ENCODE results near the gene SETMAR. TPM values are rescaled to one million over a fixed set of nuclear protein-coding genes. Genes with fewer than 3 reads are reported as not detected.
"Not testable (repeated sequence)": the region's sequence is repeated elsewhere in the genome, so short reads cannot be mapped to it uniquely, and the experiment has no call there.

The SETMAR gene
- total RNA-seq, 2 experiments from 2014 or later = 23.6 to 25.0 TPM

DNA sequence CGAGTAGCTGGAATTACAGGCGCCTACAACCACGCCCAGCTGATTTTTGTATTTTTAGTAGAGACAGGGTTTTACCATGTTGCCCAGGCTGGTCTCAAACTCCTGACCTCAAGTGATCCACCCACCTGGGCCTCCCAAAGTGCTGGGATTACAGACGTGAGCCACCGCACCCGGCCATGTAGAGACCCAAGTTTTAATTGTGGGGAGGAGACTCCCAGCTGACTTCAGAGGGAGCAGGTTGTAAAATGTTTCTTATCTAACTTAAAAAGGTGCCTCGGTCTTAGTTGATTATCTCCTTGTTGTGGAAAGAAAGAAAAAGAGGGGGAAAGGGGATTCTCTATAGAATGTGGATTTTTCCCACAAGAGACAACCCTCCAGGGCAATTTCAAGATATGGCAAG lies 2.0 kb downstream of the SETMAR start:
- not testable (repeated sequence) for DNase-seq, H3K9me3 Mint-ChIP-seq, H3K27ac Mint-ChIP-seq, H3K27me3 Mint-ChIP-seq
- Mint-ChIP-seq H3K4me1 (peaks cover 33% of the 10 kb centered on the region), H3K36me3 (peaks cover 30% of the 10 kb centered on the region), H3K4me3 (peak overlapping the region; percentile 91)

DNA sequence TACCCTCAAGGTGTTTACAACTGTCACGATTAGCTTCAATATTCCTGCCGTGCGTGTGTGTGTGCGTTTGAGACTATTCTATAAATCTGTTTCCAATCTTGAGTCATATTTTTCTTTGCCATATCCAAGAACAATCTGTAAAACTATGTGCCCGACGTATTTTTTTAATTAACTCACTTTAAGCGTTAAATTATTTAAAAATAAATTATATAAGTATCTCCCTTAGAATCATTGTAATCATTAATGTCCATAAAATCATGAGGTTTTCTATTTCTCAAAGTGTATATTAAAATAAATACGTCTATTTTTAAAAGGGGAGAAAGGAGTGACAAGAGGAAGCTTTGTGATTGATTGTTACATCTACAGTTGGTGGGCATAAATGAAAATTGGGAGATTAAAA lies 2.9 kb downstream of the SETMAR start:
- H3K27me3 Mint-ChIP-seq = no peaks in the 10 kb centered on the region
- no peak overlapping the region for H3K4me3 Mint-ChIP-seq
- peaks cover 4% of the 10 kb centered on the region for H3K9me3 Mint-ChIP-seq
- peaks cover 29% of the 10 kb centered on the region for H3K36me3 Mint-ChIP-seq
- no peak overlapping the region for H3K27ac Mint-ChIP-seq
- DNase-seq = no peak
- peaks cover 37% of the 10 kb centered on the region for H3K4me1 Mint-ChIP-seq

- peaks cover 41% of the 10 kb centered on the region for H3K4me1 Mint-ChIP-seq
- DNase-seq = no peak
- H3K4me3 Mint-ChIP-seq = no peak overlapping the region
- peaks cover 4% of the 10 kb centered on the region for H3K9me3 Mint-ChIP-seq
- no peaks in the 10 kb centered on the region for H3K27me3 Mint-ChIP-seq
- H3K27ac Mint-ChIP-seq = no peak overlapping the region
- H3K36me3 Mint-ChIP-seq = peaks cover 29% of the 10 kb centered on the region
Observed at GRCh38 chr3:4306860-4307259, 3.7 kb downstream of the SETMAR start.

GRCh38 chr3:4309491-4310128 lies 6.4 kb downstream of the SETMAR start:
- no peak overlapping the region for H3K27ac Mint-ChIP-seq
- H3K4me3 Mint-ChIP-seq = no peak overlapping the region
- peaks cover 39% of the 10 kb centered on the region for H3K36me3 Mint-ChIP-seq

GRCh38 chr3:4310971-4311370 lies 7.8 kb downstream of the SETMAR start:
- Mint-ChIP-seq H3K27ac (no peak overlapping the region), H3K27me3 (no peaks in the 10 kb centered on the region), H3K4me1 (peaks cover 27% of the 10 kb centered on the region), H3K4me3 (no peak overlapping the region), H3K9me3 (no peaks in the 10 kb centered on the region), H3K36me3 (peaks cover 34% of the 10 kb centered on the region)
- no peak for DNase-seq

More at GRCh38 chr3:4309491-4310128, 6.4 kb downstream of the SETMAR start:
- no peak for DNase-seq
- peaks cover under 1% of the 10 kb centered on the region for H3K9me3 Mint-ChIP-seq
- peaks cover 39% of the 10 kb centered on the region for H3K4me1 Mint-ChIP-seq
- H3K27me3 Mint-ChIP-seq = no peaks in the 10 kb centered on the region

DNA sequence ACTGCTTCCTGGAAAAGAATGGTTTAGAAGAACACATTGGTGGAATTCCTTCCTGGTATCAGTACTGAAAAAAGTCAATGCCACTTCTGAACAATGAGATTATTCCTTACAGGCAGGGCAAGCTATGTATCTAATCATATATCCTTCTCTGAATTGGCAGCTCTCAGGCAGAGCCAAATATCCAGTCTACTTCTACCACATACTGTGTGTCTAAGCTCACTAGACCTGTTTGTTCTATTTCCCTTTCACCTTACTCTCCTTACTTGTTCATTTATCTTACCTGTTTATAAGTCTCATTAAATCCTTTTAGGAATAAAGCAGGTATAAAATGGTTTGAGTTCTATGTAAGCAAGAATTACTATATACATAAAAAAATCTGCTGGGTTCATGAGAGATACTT lies 8.3 kb downstream of the SETMAR start:
- DNase-seq = no peak
- Mint-ChIP-seq H3K36me3 (peaks cover 38% of the 10 kb centered on the region), H3K4me3 (no peak overlapping the region), H3K9me3 (peaks cover 3% of the 10 kb centered on the region), H3K4me1 (peaks cover 27% of the 10 kb centered on the region), H3K27ac (no peak overlapping the region), H3K27me3 (no peaks in the 10 kb centered on the region)

DNA sequence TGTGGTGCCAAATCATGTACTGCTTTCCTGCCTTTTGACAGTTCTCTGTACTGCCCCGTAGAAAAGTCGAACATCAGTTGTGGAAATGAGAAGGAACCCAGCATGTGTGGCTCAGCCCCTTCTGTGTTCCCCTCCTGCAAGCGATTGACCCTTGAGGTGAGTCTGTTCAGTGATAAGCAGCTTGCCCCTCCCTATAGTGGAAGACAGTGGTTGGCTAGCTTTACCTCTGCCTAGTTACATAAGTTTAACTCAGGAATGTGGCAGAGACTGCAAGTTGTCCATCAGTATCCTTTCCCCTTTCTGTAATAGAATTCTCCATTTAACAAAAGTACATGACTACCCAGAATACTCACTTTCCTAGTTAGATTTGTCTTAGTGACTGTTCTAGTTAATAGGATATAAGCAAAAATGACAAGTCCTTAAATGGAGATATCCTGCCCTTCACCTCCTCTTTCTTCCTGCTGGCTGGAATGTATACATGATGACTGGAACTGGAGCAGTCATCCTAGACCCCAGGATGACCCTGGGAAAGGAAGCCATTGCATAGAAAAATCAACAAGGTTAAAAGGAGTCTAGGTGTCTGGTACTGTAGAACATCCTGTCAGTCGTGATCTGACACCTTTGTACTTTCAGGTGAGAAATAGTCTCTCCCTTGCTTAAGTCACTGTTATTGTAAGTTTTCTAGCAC lies 10.6 kb downstream of the SETMAR start:
- no peak overlapping the region for H3K27ac Mint-ChIP-seq
- H3K9me3 Mint-ChIP-seq = peaks cover 3% of the 10 kb centered on the region
- H3K4me1 Mint-ChIP-seq = peaks cover 21% of the 10 kb centered on the region
- H3K27me3 Mint-ChIP-seq = no peaks in the 10 kb centered on the region
- no peak overlapping the region for H3K4me3 Mint-ChIP-seq
- peaks cover 38% of the 10 kb centered on the region for H3K36me3 Mint-ChIP-seq
- no peak for DNase-seq

DNA sequence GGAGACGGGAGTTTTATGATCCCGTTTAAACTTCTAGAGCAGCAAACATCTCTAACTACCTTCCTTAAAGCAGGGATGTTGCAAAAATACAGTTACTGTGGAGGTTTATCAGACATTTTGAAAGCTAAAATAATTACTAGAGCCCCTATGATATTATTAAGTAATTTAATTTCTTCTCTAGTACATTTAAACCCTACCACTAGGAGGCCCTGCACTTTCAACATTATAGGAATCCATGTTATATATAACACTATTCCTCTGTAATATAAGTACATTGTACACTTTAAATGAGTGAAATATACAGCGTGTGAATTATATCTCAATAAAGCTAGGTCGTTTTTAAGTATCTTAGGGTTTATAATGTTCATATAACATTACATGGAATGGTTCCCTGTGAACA lies 11.5 kb downstream of the SETMAR start:
- H3K36me3 Mint-ChIP-seq = peaks cover 45% of the 10 kb centered on the region
- peaks cover 17% of the 10 kb centered on the region for H3K4me1 Mint-ChIP-seq
- H3K27ac Mint-ChIP-seq = no peak overlapping the region
- no peak for DNase-seq
- H3K27me3 Mint-ChIP-seq = no peaks in the 10 kb centered on the region
- H3K4me3 Mint-ChIP-seq = no peak overlapping the region
- peaks cover 3% of the 10 kb centered on the region for H3K9me3 Mint-ChIP-seq

DNA sequence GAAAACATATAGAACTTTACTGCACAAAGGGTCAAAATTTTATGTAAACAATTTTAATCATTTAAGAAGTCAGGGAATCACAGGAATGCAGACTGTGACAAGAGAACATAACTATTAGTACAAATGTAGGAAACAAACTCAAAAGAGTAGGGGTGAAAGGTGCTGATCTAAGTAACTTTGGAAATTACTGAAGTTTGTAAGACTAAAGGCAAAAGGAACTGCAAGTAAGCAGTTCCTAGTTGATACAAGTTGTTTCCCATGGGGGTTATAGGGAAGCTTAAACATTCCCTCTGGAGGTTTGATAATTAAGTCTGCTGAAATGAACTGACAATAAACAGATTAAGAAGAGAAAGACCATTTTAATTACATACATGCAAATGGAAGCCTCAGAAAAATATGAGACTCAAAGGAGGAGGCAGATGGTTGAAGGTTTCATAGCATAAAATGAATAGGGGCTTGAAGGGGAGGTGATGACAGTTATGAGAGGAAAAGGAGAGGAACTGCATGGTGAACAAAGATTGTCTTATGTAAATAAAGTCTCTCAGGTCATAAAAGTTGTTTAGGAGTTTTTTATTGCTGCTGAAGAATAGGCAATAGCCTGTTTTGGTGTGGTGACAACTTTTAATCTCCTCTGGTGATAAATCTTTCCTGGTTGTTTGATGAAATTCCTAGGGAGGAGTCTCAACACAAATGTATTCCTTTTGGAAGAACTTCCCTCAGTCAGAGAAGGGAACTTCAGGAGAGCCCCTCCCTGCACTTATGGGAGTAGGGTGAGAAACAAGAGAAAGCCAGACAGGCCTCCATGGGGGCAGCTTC lies 17.1 kb downstream of the SETMAR start:
- Mint-ChIP-seq H3K4me1 (peaks cover 4% of the 10 kb centered on the region), H3K9me3 (peaks cover 3% of the 10 kb centered on the region), H3K27me3 (no peaks in the 10 kb centered on the region), H3K4me3 (no peak overlapping the region), H3K27ac (no peak overlapping the region), H3K36me3 (peaks cover 30% of the 10 kb centered on the region)
- DNase-seq = no peak

GRCh38 chr3:4321732-4322131 lies 18.6 kb downstream of the SETMAR start:
- no peaks in the 10 kb centered on the region for H3K9me3 Mint-ChIP-seq
- no peak overlapping the region for H3K27ac Mint-ChIP-seq
- no peak for DNase-seq
- H3K4me3 Mint-ChIP-seq = no peak overlapping the region
- H3K4me1 Mint-ChIP-seq = peaks cover 4% of the 10 kb centered on the region
- no peaks in the 10 kb centered on the region for H3K27me3 Mint-ChIP-seq
- H3K36me3 Mint-ChIP-seq = peaks cover 23% of the 10 kb centered on the region

DNA sequence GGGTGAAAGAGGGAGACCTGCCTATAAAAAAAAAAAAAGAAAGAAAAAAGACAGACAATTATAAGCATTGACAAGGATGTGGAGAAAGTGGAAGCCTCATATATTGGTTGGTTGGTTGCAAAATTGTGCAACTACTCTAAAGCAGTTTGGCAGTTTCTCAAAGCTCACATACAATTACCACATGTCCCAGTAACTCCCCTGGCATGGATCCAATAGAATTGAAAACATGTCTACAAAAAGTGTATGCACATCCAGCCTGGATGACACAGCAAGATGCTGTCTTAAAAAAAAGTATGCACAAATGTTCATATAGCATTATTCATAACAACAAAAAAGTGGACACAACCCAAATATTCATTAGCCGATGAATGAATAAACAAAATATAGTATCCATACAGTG lies 19.5 kb downstream of the SETMAR start:
- Mint-ChIP-seq H3K9me3 (peaks cover 3% of the 10 kb centered on the region), H3K27ac (no peak overlapping the region), H3K27me3 (no peaks in the 10 kb centered on the region), H3K36me3 (peaks cover 24% of the 10 kb centered on the region), H3K4me3 (no peak overlapping the region), H3K4me1 (peaks cover 4% of the 10 kb centered on the region)
- no peak for DNase-seq

DNA sequence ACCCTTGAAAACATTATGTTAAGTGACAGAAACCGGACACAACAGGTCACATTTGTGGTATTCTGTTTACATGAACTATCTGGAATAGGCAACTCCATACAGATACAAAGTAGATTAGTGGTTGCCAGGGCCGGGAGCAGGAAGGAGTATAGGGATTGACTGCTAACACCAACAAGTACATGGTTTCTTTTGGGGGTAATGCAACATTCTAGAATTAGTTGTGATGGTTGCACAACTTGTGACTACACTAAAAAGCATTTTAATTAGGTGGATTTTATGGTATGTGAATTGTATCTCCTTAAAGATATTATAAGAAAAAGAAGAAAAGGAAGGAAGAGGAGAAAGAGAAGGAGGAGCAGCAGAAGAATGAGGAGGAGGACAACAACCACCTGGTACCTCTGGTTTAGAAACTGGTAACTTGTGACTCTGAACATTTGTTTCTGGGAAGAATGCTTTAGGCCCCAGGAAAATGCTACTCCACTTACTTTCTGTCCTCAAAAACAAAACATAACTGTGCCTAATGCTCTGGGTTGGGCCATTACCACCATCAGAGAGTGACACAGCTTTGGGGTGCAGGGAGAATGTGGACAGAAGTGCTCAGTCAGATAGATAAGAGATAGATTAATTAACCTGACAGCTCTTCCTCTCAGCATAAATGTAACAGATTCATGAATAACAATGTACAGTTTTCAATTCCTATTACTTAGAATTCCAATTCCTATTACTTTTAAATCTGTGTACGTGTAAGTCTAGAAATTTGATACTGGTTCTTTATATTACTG lies 20.3 kb downstream of the SETMAR start:
- DNase-seq = no peak
- Mint-ChIP-seq H3K9me3 (peaks cover 3% of the 10 kb centered on the region), H3K36me3 (peaks cover 23% of the 10 kb centered on the region), H3K27me3 (no peaks in the 10 kb centered on the region), H3K4me1 (peaks cover 4% of the 10 kb centered on the region), H3K27ac (no peak overlapping the region), H3K4me3 (no peak overlapping the region)

DNA sequence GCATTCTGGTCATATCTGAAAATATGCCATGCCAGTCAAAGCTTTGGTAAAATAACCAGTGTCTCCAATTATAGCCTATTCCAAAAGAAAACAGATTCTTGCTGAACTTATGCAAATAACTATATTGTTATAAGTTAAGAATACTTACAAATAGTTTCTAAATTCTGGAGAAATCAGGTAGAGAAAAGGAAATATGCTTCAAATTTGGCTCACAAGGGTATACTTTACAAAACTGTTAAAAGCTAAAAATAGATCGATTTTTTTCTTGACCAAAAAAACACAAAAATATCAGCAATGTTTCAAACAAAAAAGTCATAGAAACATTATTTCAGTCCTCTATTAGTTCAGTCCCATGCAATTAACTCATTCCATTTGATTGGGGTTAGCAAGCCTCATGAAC lies 23.7 kb downstream of the SETMAR start:
- no peaks in the 10 kb centered on the region for H3K27me3 Mint-ChIP-seq
- H3K27ac Mint-ChIP-seq = no peak overlapping the region
- H3K36me3 Mint-ChIP-seq = peaks cover 29% of the 10 kb centered on the region
- H3K4me1 Mint-ChIP-seq = peaks cover under 1% of the 10 kb centered on the region
- H3K4me3 Mint-ChIP-seq = no peak overlapping the region
- DNase-seq = no peak
- H3K9me3 Mint-ChIP-seq = peaks cover 15% of the 10 kb centered on the region

DNA sequence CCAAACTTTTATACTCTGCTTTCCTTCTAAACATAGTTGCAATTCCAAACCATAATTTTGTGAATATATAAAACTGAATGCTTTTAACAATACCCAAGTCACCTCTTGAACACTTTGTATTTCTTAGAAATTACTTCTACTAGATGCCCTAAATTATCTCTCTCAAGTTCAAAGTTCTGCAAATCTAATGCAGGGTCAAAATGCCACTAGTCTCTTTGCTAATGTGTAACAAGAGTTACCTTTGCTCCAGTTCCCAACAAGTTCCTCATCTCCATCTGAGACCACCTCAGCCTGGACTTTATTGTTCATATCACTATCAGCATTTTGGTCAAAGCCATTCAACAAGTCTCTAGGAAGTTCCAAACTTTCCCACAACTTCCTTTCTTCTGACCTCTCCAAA lies 26.6 kb downstream of the SETMAR start:
- peaks cover 29% of the 10 kb centered on the region for H3K36me3 Mint-ChIP-seq
- H3K4me1 Mint-ChIP-seq, DNase-seq, H3K27ac Mint-ChIP-seq, H3K27me3 Mint-ChIP-seq, H3K4me3 Mint-ChIP-seq: not testable (repeated sequence)
- peaks cover 15% of the 10 kb centered on the region for H3K9me3 Mint-ChIP-seq

GRCh38 chr3:4332111-4332510 lies 28.9 kb downstream of the SETMAR start:
- no peak overlapping the region for H3K27ac Mint-ChIP-seq

More at GRCh38 chr3:4332111-4332510, 28.9 kb downstream of the SETMAR start:
- Mint-ChIP-seq H3K4me3 (no peak overlapping the region), H3K36me3 (peaks cover 24% of the 10 kb centered on the region), H3K9me3 (peaks cover 14% of the 10 kb centered on the region), H3K27me3 (no peaks in the 10 kb centered on the region), H3K4me1 (no peaks in the 10 kb centered on the region)
- DNase-seq = no peak

Data from activated naive CD8-positive, alpha-beta T cell treated with anti-CD3 and anti-CD28 coated beads for 36 hours (primary cell).